Femur (tissue), 1 donor: Measurements from ENCODE around the gene TEX38.
"Not testable (repeated sequence)": the region's sequence is repeated elsewhere in the genome, so short reads cannot be mapped to it uniquely, and the experiment has no call there.

ENCODE experiments used
- DNase-seq: peaks from one replicate; pipeline ENCODE4 v3.0.0-alpha.2; 2017

Gene TEX38

GRCh38 chr1:46671554-46671953 is at the start of gene TEX38:
Gene TEX38, plus strand, starts transcription at chr1:46671854. Its CDS starts 81 bp downstream, at chr1:46671935.
- no peak for DNase-seq

GRCh38 chr1:46621930-46622329 is 49.7 kb upstream of the TEX38 start:
- DNase-seq, result no peak

- no peak for DNase-seq
Observed at GRCh38 chr1:46622344-46622743, 49.3 kb upstream of the TEX38 start.

GRCh38 chr1:46623743-46624644 is 47.7 kb upstream of the TEX38 start:
- DNase-seq, result no peak

- DNase-seq, result no peak
Observed at GRCh38 chr1:46630719-46631118, 40.9 kb upstream of the TEX38 start.

GRCh38 chr1:46635205-46635604 is 36.4 kb upstream of the TEX38 start:
- no peak for DNase-seq

- no peak for DNase-seq
Observed at GRCh38 chr1:46637444-46638083, 34.1 kb upstream of the TEX38 start.

- no peak for DNase-seq
Observed at GRCh38 chr1:46638921-46639320, 32.7 kb upstream of the TEX38 start.

GRCh38 chr1:46639547-46639946 is 32.1 kb upstream of the TEX38 start:
- no peak for DNase-seq

- DNase-seq, result no peak
Observed at GRCh38 chr1:46642115-46642680, 29.5 kb upstream of the TEX38 start.

GRCh38 chr1:46643368-46643775 is 28.3 kb upstream of the TEX38 start:
- no peak for DNase-seq

- DNase-seq, result no peak
Observed at GRCh38 chr1:46645815-46646214, 25.8 kb upstream of the TEX38 start.

- no peak for DNase-seq
Observed at GRCh38 chr1:46646331-46646730, 25.3 kb upstream of the TEX38 start.

- DNase-seq, result no peak
Observed at GRCh38 chr1:46646844-46647243, 24.8 kb upstream of the TEX38 start.

- no peak for DNase-seq
Observed at GRCh38 chr1:46647611-46648010, 24.0 kb upstream of the TEX38 start.

- no peak for DNase-seq
Observed at GRCh38 chr1:46649764-46650163, 21.9 kb upstream of the TEX38 start.

GRCh38 chr1:46650491-46650890 is 21.2 kb upstream of the TEX38 start:
- no peak for DNase-seq

- not testable (repeated sequence) for DNase-seq
Observed at GRCh38 chr1:46651152-46651551, 20.5 kb upstream of the TEX38 start.

- no peak for DNase-seq
Observed at GRCh38 chr1:46652321-46653100, 19.1 kb upstream of the TEX38 start.

- DNase-seq, result no peak
Observed at GRCh38 chr1:46653405-46653958, 18.2 kb upstream of the TEX38 start.

GRCh38 chr1:46654012-46654411 is 17.6 kb upstream of the TEX38 start:
- no peak for DNase-seq

GRCh38 chr1:46654698-46655097 is 17.0 kb upstream of the TEX38 start:
- not testable (repeated sequence) for DNase-seq

GRCh38 chr1:46655848-46656247 is 15.8 kb upstream of the TEX38 start:
- no peak for DNase-seq
